ENCODE data around the gene C1RL. TPM values are rescaled to one million over a fixed set of nuclear protein-coding genes. Genes with fewer than 3 reads are reported as not detected.

Gene C1RL
- total and polyA plus RNA-seq, 2 of the 4 experiments (the other 2 are of a cell fraction), result 9.1 to 12.3 TPM

DNA sequence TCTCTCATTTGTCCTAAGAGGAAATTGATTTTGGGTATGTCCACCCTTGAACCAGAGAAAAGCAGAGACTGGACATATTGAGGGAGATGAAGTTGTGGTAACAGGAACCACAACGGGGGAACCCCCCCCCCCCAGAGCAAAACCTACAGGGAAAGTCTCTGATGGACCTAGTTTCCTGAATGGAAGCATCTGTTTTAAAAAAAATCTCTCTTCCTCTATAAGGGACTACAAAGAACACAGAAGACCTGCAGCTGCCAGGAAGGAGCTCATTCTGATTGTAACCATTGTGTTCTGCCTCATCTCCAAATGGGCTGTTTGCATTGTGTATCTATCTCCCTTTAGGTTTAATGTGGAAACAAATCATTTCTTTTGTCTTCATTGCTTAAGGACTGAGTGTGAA lies 35.1 kb downstream of the C1RL start:
- CTCF ChIA-PET, result interaction anchor here (0.6 kb wide), 1 partner anchor 112 kb away, joined by 3 read pairs; no protein-coding TSS in a partner anchor

More for the DNA sequence above, 35.1 kb downstream of the C1RL start:
- H3K4me1 ChIP-seq (ENCODE audit: control insufficient read depth, insufficient read depth, low read length), result peaks cover 14% of the 10 kb centered on the region
- POLR2A ChIA-PET (ENCODE audit: unreplicated experiment), result no interaction called here
- no peak overlapping the region for H2AK9ac ChIP-seq (replicated peaks; ENCODE audit: low read depth, low read length, poor library complexity)
- no peak overlapping the region for H2BK5ac ChIP-seq (ENCODE audit: low read depth, low read length, poor library complexity, severe bottlenecking)
- H3K23ac ChIP-seq (ENCODE audit: low read depth, low read length), result no peak overlapping the region
- H3K79me1 ChIP-seq (ENCODE audit: low read depth in 1 of 2, low read length in 2 of 2), result no peaks in the 10 kb centered on the region
- no peak overlapping the region for H3K56ac ChIP-seq (ENCODE audit: extremely low read depth, insufficient read depth, low read length)
- ATAC-seq (ENCODE audit: low read depth) (no peak), DNase-seq (no peak)
- no peak overlapping the region for H4K91ac ChIP-seq (ENCODE audit: insufficient read depth, low read depth, low read length)
- no peak overlapping the region for H2BK15ac ChIP-seq (ENCODE audit: low read depth, low read length)
- no peak overlapping the region for H3K4me2 ChIP-seq (ENCODE audit: low read depth, low read length)
- no peak overlapping the region for H3K4ac ChIP-seq (ENCODE audit: low read depth, low read length)
- no peaks in the 10 kb centered on the region for H4K20me1 ChIP-seq (ENCODE audit: insufficient read depth, low read length)
- H3K27me3 ChIP-seq (ENCODE audit: control insufficient read depth, insufficient read depth, low read length), result no peaks in the 10 kb centered on the region
- H3K4me3 ChIP-seq (ENCODE audit: insufficient read depth, low read depth, low read length), result no peak overlapping the region
- WGBS, 2 experiments (ENCODE audit: extremely low coverage in 2 of 2, insufficient read length in 1 of 2), result no CpG with 5 or more reads among the region's 1 CpG
- no peak overlapping the region for H4K5ac ChIP-seq (ENCODE audit: low read depth, low read length)
- no TSS peak for BruUV-seq (replicated peaks)
- H3K36me3 ChIP-seq (ENCODE audit: control insufficient read depth, insufficient read depth, low read length), result peaks cover 16% of the 10 kb centered on the region
- H2AK5ac ChIP-seq (ENCODE audit: low read depth, low read length), result no peak overlapping the region
- no peak overlapping the region for H3K18ac ChIP-seq (ENCODE audit: low read depth, low read length)
- no peak overlapping the region for H3K9ac ChIP-seq (ENCODE audit: low read depth, low read length)
- no peak overlapping the region for H2AFZ ChIP-seq (replicated peaks; ENCODE audit: low read length, poor library complexity)
- in situ Hi-C loops (cut with MboI; ENCODE audit: low sequenced_read_pairs), result loop anchor here (25.0 kb wide), 1 partner anchor 563 kb away; no protein-coding TSS in a partner anchor
- H3K27ac ChIP-seq (ENCODE audit: insufficient read depth, low read length), result no peak overlapping the region
- no peak overlapping the region for H3K14ac ChIP-seq (replicated peaks; ENCODE audit: low read depth, low read length)
- H4K8ac ChIP-seq (ENCODE audit: low read depth in 2 of 2, low read length in 2 of 2), result no peak overlapping the region
- no peak overlapping the region for H2BK20ac ChIP-seq (ENCODE audit: low read depth, low read length)
- H3K9me1 ChIP-seq (ENCODE audit: insufficient read depth, low read length), result peaks cover 11% of the 10 kb centered on the region
- TF ChIP-seq NFE2L2 (IDR thresholded peaks at IDR 0.05; ENCODE audit: low read depth, low read length) (no peak), BHLHE40 (IDR thresholded peaks at IDR 0.05; ENCODE audit: low read depth, low read length) (no peak), POLR2A (IDR thresholded peaks at IDR 0.05; ENCODE audit: low read depth, low read length) (no peak), MAZ (IDR thresholded peaks at IDR 0.05; ENCODE audit: borderline replicate concordance, low read depth, low read length) (no peak), RAD21 (IDR thresholded peaks at IDR 0.05; ENCODE audit: low read length) (no peak), CHD1 (IDR thresholded peaks at IDR 0.05; ENCODE audit: low read depth, low read length) (no peak), MXI1 (IDR thresholded peaks at IDR 0.05; ENCODE audit: borderline replicate concordance, low read depth, low read length) (no peak), FOS (IDR thresholded peaks at IDR 0.05; ENCODE audit: low read depth, low read length) (no peak), CEBPB (IDR thresholded peaks at IDR 0.05; ENCODE audit: low read depth, low read length) (no peak), RCOR1 (IDR thresholded peaks at IDR 0.05; ENCODE audit: insufficient replicate concordance, low read length) (no peak), RFX5 (IDR thresholded peaks at IDR 0.05; ENCODE audit: low read depth, low read length) (no peak)
- TF ChIP-seq, protein P1, sequence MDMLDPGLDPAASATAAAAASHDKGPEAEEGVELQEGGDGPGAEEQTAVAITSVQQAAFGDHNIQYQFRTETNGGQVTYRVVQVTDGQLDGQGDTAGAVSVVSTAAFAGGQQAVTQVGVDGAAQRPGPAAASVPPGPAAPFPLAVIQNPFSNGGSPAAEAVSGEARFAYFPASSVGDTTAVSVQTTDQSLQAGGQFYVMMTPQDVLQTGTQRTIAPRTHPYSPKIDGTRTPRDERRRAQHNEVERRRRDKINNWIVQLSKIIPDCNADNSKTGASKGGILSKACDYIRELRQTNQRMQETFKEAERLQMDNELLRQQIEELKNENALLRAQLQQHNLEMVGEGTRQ (IDR thresholded peaks at IDR 0.05; ENCODE audit: low read depth, low read length), result no peak
- TF ChIP-seq, protein P2, sequence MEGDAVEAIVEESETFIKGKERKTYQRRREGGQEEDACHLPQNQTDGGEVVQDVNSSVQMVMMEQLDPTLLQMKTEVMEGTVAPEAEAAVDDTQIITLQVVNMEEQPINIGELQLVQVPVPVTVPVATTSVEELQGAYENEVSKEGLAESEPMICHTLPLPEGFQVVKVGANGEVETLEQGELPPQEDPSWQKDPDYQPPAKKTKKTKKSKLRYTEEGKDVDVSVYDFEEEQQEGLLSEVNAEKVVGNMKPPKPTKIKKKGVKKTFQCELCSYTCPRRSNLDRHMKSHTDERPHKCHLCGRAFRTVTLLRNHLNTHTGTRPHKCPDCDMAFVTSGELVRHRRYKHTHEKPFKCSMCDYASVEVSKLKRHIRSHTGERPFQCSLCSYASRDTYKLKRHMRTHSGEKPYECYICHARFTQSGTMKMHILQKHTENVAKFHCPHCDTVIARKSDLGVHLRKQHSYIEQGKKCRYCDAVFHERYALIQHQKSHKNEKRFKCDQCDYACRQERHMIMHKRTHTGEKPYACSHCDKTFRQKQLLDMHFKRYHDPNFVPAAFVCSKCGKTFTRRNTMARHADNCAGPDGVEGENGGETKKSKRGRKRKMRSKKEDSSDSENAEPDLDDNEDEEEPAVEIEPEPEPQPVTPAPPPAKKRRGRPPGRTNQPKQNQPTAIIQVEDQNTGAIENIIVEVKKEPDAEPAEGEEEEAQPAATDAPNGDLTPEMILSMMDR (conservative IDR thresholded peaks at IDR 0.05; ENCODE audit: low read depth, low read length), result no peak
- TF ChIP-seq, protein P3, sequence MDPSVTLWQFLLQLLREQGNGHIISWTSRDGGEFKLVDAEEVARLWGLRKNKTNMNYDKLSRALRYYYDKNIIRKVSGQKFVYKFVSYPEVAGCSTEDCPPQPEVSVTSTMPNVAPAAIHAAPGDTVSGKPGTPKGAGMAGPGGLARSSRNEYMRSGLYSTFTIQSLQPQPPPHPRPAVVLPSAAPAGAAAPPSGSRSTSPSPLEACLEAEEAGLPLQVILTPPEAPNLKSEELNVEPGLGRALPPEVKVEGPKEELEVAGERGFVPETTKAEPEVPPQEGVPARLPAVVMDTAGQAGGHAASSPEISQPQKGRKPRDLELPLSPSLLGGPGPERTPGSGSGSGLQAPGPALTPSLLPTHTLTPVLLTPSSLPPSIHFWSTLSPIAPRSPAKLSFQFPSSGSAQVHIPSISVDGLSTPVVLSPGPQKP (IDR thresholded peaks at IDR 0.05; ENCODE audit: borderline replicate concordance, low read depth, low read length), result no peak
- dilution Hi-C loops (cut with HindIII; ENCODE audit: low sequenced_read_pairs, unreplicated experiment), result no loop called here
- H3K9me3 ChIP-seq (ENCODE audit: control insufficient read depth, insufficient read depth, low read length), result no peaks in the 10 kb centered on the region
- no peak overlapping the region for H2BK120ac ChIP-seq (ENCODE audit: low read depth, low read length)
- intact Hi-C loops (cut with micrococcal nuclease), result no loop called here

Measured in IMR-90 (cell line).